Measurements from ENCODE around the gene CEP19.
"Not testable (repeated sequence)": the region's sequence is repeated elsewhere in the genome, so short reads cannot be mapped to it uniquely, and the experiment has no call there.

CEP19 gene

GRCh38 chr3:196711838-196712513 lies at the start of gene CEP19, which contains the start of gene PIGX:
CEP19 (minus strand) TSS chr3:196712250; CDS start chr3:196708657, 3,593 bp downstream.
PIGX (plus strand) TSS chr3:196712377.
- peak; percentile 73 for DNase-seq (ENCODE audit: low read depth)

GRCh38 chr3:196757876-196758739 lies 46.1 kb upstream of the CEP19 start:
- no peak for DNase-seq (ENCODE audit: low read depth)

- DNase-seq (ENCODE audit: low read depth) = no peak
Measured at GRCh38 chr3:196756732-196757131, 44.7 kb upstream of the CEP19 start.

GRCh38 chr3:196754091-196754981 lies 42.3 kb upstream of the CEP19 start:
- DNase-seq (ENCODE audit: low read depth) = no peak

GRCh38 chr3:196753201-196753600 lies 41.2 kb upstream of the CEP19 start:
- no peak for DNase-seq (ENCODE audit: low read depth)

GRCh38 chr3:196749125-196749524 lies 37.1 kb upstream of the CEP19 start:
- no peak for DNase-seq (ENCODE audit: low read depth)

GRCh38 chr3:196743569-196743968 lies 31.5 kb upstream of the CEP19 start:
- not testable (repeated sequence) for DNase-seq (ENCODE audit: low read depth)

- DNase-seq (ENCODE audit: low read depth) = no peak
Measured at GRCh38 chr3:196741249-196741889, 29.3 kb upstream of the CEP19 start.

GRCh38 chr3:196740481-196741248 lies 28.6 kb upstream of the CEP19 start:
- DNase-seq (ENCODE audit: low read depth) = no peak

GRCh38 chr3:196739671-196740480 lies 27.8 kb upstream of the CEP19 start, which contains the start of gene PAK2:
PAK2 (plus strand) TSS chr3:196739857; CDS start chr3:196782647, 42,790 bp downstream.
- DNase-seq (ENCODE audit: low read depth) = peak; percentile 78

GRCh38 chr3:196737655-196738054 lies 25.6 kb upstream of the CEP19 start:
- no peak for DNase-seq (ENCODE audit: low read depth)

GRCh38 chr3:196736670-196737374 lies 24.8 kb upstream of the CEP19 start:
- no peak for DNase-seq (ENCODE audit: low read depth)

GRCh38 chr3:196735751-196736150 lies 23.7 kb upstream of the CEP19 start:
- DNase-seq (ENCODE audit: low read depth) = no peak

- DNase-seq (ENCODE audit: low read depth) = no peak
Measured at GRCh38 chr3:196726788-196727675, 15.0 kb upstream of the CEP19 start.

- no peak for DNase-seq (ENCODE audit: low read depth)
Measured at GRCh38 chr3:196721097-196721496, 9.0 kb upstream of the CEP19 start.

- DNase-seq (ENCODE audit: low read depth) = not testable (repeated sequence)
Measured at GRCh38 chr3:196717162-196717561, 5.1 kb upstream of the CEP19 start.

- peak; percentile 42 for DNase-seq (ENCODE audit: low read depth)
Measured at GRCh38 chr3:196712514-196713413, 714 bp upstream of the CEP19 start.

Data from stimulated activated CD8-positive, alpha-beta memory T cell treated with anti-CD3 and anti-CD28 coated beads, Interleukin-7, amount 100 ng/mL, for 24 hours (primary cell).